IMR-90 (cell line): ENCODE data around the gene TRIM10. TPM values are rescaled to one million over a fixed set of nuclear protein-coding genes. Genes with fewer than 3 reads are reported as not detected.

ENCODE experiments used
- ATAC-seq: fragments of 200-7000 bp; cut with Tn5 transposase; 2 replicates; pipeline ENCODE4 v1.9.1; 2020; ENCODE audit warnings: low read depth, mild to moderate bottlenecking, moderate library complexity
- BruUV-seq: library from RNA; stranded (reverse); fragments of 400-500 nt; replicated peaks from 2 replicates; lab custom pipeline; 2021; lab: Mats Ljungman, UMichigan
- CTCF ChIA-PET: fragments of 300-600 bp; formaldehyde crosslinking; extraction: SDS; loops from one replicate; lab custom pipeline; 2021; ENCODE audit warnings: antibody characterized with exemption; lab: Yijun Ruan, JAX
- POLR2A ChIA-PET: fragments of 300-600 bp; sonication (Branson Sonifier 250); formaldehyde crosslinking; loops from one replicate; lab custom pipeline; 2022; ENCODE audit warnings: antibody characterized with exemption; ENCODE audit not compliant: unreplicated experiment; lab: Charles Lee
- DNase-seq: peaks from one replicate; pipeline ENCODE4 v3.0.0; 2013
- H2AFZ ChIP-seq: replicated peaks from 2 replicates; pipeline ENCODE3; 2013; ENCODE audit warnings: low read length, mild to moderate bottlenecking; ENCODE audit not compliant: poor library complexity
- H2AK5ac ChIP-seq: 2 replicates; pipeline ENCODE4 v1.6.1; 2013; ENCODE audit warnings: low read depth, low read length, inconsistent platforms
- H2AK9ac ChIP-seq: replicated peaks from 2 replicates; pipeline ENCODE3; 2013; ENCODE audit warnings: mild to moderate bottlenecking, low read depth, low read length, moderate library complexity; ENCODE audit not compliant: poor library complexity
- H2BK120ac ChIP-seq: 2 replicates; pipeline ENCODE4 v1.6.1; 2013; ENCODE audit warnings: low read depth, low read length, inconsistent platforms
- H2BK15ac ChIP-seq: 3 replicates; pipeline ENCODE4 v1.6.1; 2013; ENCODE audit warnings: low read depth, low read length, inconsistent platforms
- H2BK20ac ChIP-seq: 2 replicates; pipeline ENCODE4 v1.6.1; 2013; ENCODE audit warnings: low read depth, mild to moderate bottlenecking, inconsistent platforms, low read length, moderate library complexity
- H2BK5ac ChIP-seq: 2 replicates; pipeline ENCODE4 v1.6.1; 2013; ENCODE audit warnings: mild to moderate bottlenecking, low read depth, low read length, inconsistent platforms; ENCODE audit not compliant: poor library complexity, severe bottlenecking
- H3K14ac ChIP-seq: replicated peaks from 2 replicates; pipeline ENCODE4 v1.6.1; 2013; ENCODE audit warnings: low read depth, low read length, inconsistent platforms
- H3K18ac ChIP-seq: 2 replicates; pipeline ENCODE4 v1.6.1; 2013; ENCODE audit warnings: low read depth, low read length, control low read depth
- H3K23ac ChIP-seq: 2 replicates; pipeline ENCODE4 v1.6.1; 2013; ENCODE audit warnings: low read depth, low read length, inconsistent platforms
- H3K27ac ChIP-seq: 2 replicates; pipeline ENCODE4 v1.5.1; 2013; ENCODE audit warnings: mild to moderate bottlenecking, control low read depth, low read length; ENCODE audit not compliant: insufficient read depth
- H3K27me3 ChIP-seq: 2 replicates; pipeline ENCODE4 v1.6.1; 2013; ENCODE audit warnings: low read length; ENCODE audit not compliant: control insufficient read depth, insufficient read depth
- H3K36me3 ChIP-seq: 2 replicates; pipeline ENCODE4 v1.6.1; 2013; ENCODE audit warnings: low read length, mixed read lengths; ENCODE audit not compliant: control insufficient read depth, insufficient read depth
- H3K4ac ChIP-seq: 2 replicates; pipeline ENCODE4 v1.6.1; 2013; ENCODE audit warnings: low read depth, low read length, inconsistent platforms
- H3K4me1 ChIP-seq: 2 replicates; pipeline ENCODE4 v1.6.1; 2013; ENCODE audit warnings: low read length, mixed read lengths; ENCODE audit not compliant: control insufficient read depth, insufficient read depth
- H3K4me2 ChIP-seq: 2 replicates; pipeline ENCODE4 v1.6.1; 2013; ENCODE audit warnings: low read depth, mild to moderate bottlenecking, control low read depth, low read length, moderate library complexity
- H3K4me3 ChIP-seq: 2 replicates; pipeline ENCODE4 v1.5.1; 2013; ENCODE audit warnings: low read depth, mild to moderate bottlenecking, control low read depth, low read length, moderate library complexity; ENCODE audit not compliant: insufficient read depth
- H3K56ac ChIP-seq: 2 replicates; pipeline ENCODE4 v1.6.1; 2013; ENCODE audit warnings: low read length, inconsistent platforms; ENCODE audit not compliant: insufficient read depth; ENCODE audit errors: extremely low read depth
- H3K79me1 ChIP-seq, 2 experiments: 2 replicates each; pipeline ENCODE4 v1.6.1; 2013; ENCODE audit warnings: low read length in 2 of 2, inconsistent platforms in 1 of 2, low read depth in 1 of 2
- H3K9ac ChIP-seq: 2 replicates; pipeline ENCODE4 v1.6.1; 2013; ENCODE audit warnings: low read depth, low read length, control low read depth
- H3K9me1 ChIP-seq: 2 replicates; pipeline ENCODE4 v1.6.1; 2013; ENCODE audit warnings: low read length, inconsistent platforms; ENCODE audit not compliant: insufficient read depth
- H3K9me3 ChIP-seq: 2 replicates; pipeline ENCODE4 v1.6.1; 2013; ENCODE audit warnings: low read length; ENCODE audit not compliant: control insufficient read depth, insufficient read depth
- H4K20me1 ChIP-seq: 2 replicates; pipeline ENCODE4 v1.6.1; 2013; ENCODE audit warnings: low read length, inconsistent platforms; ENCODE audit not compliant: insufficient read depth
- H4K5ac ChIP-seq: 2 replicates; pipeline ENCODE4 v1.6.1; 2013; ENCODE audit warnings: mild to moderate bottlenecking, low read depth, low read length, control low read depth
- H4K8ac ChIP-seq, 2 experiments: 2 replicates each; pipeline ENCODE4 v1.6.1; 2013; ENCODE audit warnings: low read depth in 2 of 2, low read length in 2 of 2, control low read depth in 1 of 2, inconsistent platforms in 1 of 2
- H4K91ac ChIP-seq: 2 replicates; pipeline ENCODE4 v1.6.1; 2013; ENCODE audit warnings: low read depth, low read length, inconsistent platforms; ENCODE audit not compliant: insufficient read depth
- BHLHE40 ChIP-seq: fragments of 150-350 bp; IDR thresholded peaks from 2 replicates; pipeline ENCODE4 v1.6.1; 2016; ENCODE audit warnings: mild to moderate bottlenecking, low read depth, low read length
- CEBPB ChIP-seq: IDR thresholded peaks from 2 replicates; pipeline ENCODE4 v1.6.1; 2012; ENCODE audit warnings: low read depth, low read length, improper control_type of control experiment
- CHD1 ChIP-seq: IDR thresholded peaks from 2 replicates; pipeline ENCODE4 v1.6.1; 2012; ENCODE audit warnings: low read depth, low read length, improper control_type of control experiment
- CTCF ChIP-seq: conservative IDR thresholded peaks from 2 replicates; pipeline ENCODE4 v1.5.1; 2012; ENCODE audit warnings: mild to moderate bottlenecking, low read depth, low read length, improper control_type of control experiment
- FOS ChIP-seq: fragments of 150-350 bp; IDR thresholded peaks from 2 replicates; pipeline ENCODE4 v1.6.1; 2016; ENCODE audit warnings: low read depth, low read length
- MAZ ChIP-seq: IDR thresholded peaks from 2 replicates; pipeline ENCODE4 v1.6.1; 2012; ENCODE audit warnings: low read depth, mild to moderate bottlenecking, low read length, improper control_type of control experiment, moderate library complexity, borderline replicate concordance
- MXI1 ChIP-seq: IDR thresholded peaks from 2 replicates; pipeline ENCODE4 v1.6.1; 2012; ENCODE audit warnings: low read depth, mild to moderate bottlenecking, low read length, moderate library complexity, borderline replicate concordance
- NFE2L2 ChIP-seq: fragments of 150-350 bp; IDR thresholded peaks from 2 replicates; pipeline ENCODE4 v1.6.1; 2016; ENCODE audit warnings: low read depth, mild to moderate bottlenecking, low read length
- POLR2A ChIP-seq: IDR thresholded peaks from 2 replicates; pipeline ENCODE4 v1.6.1; 2012; ENCODE audit warnings: mild to moderate bottlenecking, low read depth, low read length
- RAD21 ChIP-seq: IDR thresholded peaks from 2 replicates; pipeline ENCODE4 v1.6.1; 2012; ENCODE audit warnings: low read length, improper control_type of control experiment
- RCOR1 ChIP-seq: IDR thresholded peaks from 2 replicates; pipeline ENCODE4 v1.6.1; 2012; ENCODE audit warnings: mild to moderate bottlenecking, low read length, improper control_type of control experiment; ENCODE audit not compliant: insufficient replicate concordance
- RFX5 ChIP-seq: IDR thresholded peaks from 2 replicates; pipeline ENCODE4 v1.8.0; 2012; ENCODE audit warnings: low read depth, mild to moderate bottlenecking, low read length, moderate library complexity
- SMC3 ChIP-seq: fragments of 150-350 bp; IDR thresholded peaks from 2 replicates; pipeline ENCODE4 v1.6.1; 2016; ENCODE audit warnings: low read depth, mild to moderate bottlenecking, antibody characterized with exemption, low read length, moderate library complexity
- USF2 ChIP-seq: fragments of 150-350 bp; IDR thresholded peaks from 2 replicates; pipeline ENCODE4 v1.6.1; 2017; ENCODE audit warnings: mild to moderate bottlenecking, antibody characterized with exemption, low read length, low read depth
- WGBS, 2 experiments: methylation state at CpG; one replicate each; pipeline versions ENCODE4 v1.1.5 to v1.1.7; 2013; ENCODE audit warnings: missing lambda C conversion rate in 2 of 2; ENCODE audit not compliant: insufficient read length in 1 of 2; ENCODE audit errors: extremely low coverage in 2 of 2; 5-methylcytosine and 5-hydroxymethylcytosine counted together
- dilution Hi-C: fragments of 300-500 bp; cut with HindIII; formaldehyde crosslinking; loops from one replicate; pipeline ENCODE4 v1.14.3; 2018; ENCODE audit warnings: low sequenced_read_pairs; ENCODE audit not compliant: unreplicated experiment
- in situ Hi-C: fragments of 300-500 bp; cut with MboI; formaldehyde crosslinking; loops from 3 replicates; pipeline ENCODE4 v1.14.3; 2019; ENCODE audit warnings: low sequenced_read_pairs, inconsistent platforms, mixed read lengths
- intact Hi-C: fragments of 100-400 bp; cut with micrococcal nuclease; formaldehyde crosslinking; loops from 2 replicates; pipeline ENCODE4 v1.10.0; 2022
- polyA plus RNA-seq, 3 experiments: library from polyadenylated mRNA; depleted of rRNA; stranded (reverse); fragments of >200 nt; gene quantifications; 2 replicates each; pipeline ENCODE4 v1.2.3, GENCODE V29; 2012; ENCODE audit warnings: low replicate concordance in 1 of 3
- total RNA-seq: library from RNA; depleted of rRNA; stranded (reverse); fragments of >200 nt; gene quantifications from 2 replicates; pipeline ENCODE4 v1.2.3, GENCODE V29; 2012
- TF ChIP-seq, protein P1 (sequence below): fragments of 150-350 bp; IDR thresholded peaks from 2 replicates; pipeline ENCODE4 v1.6.1; 2016; ENCODE audit warnings: low read depth, mild to moderate bottlenecking, low read length, moderate library complexity, borderline replicate concordance

TRIM10 gene
- total and polyA plus RNA-seq, 2 of the 4 experiments (the other 2 are of a cell fraction), result not detected

GRCh38 chr6:30160008-30160784, 815 bp downstream of the TRIM10 start:
- no peak overlapping the region for H3K18ac ChIP-seq
- intact Hi-C loops, result no loop called here
- dilution Hi-C loops, result no loop called here

More at GRCh38 chr6:30160008-30160784, 815 bp downstream of the TRIM10 start:
- Histone ChIP-seq H3K9ac (no peak overlapping the region), H4K5ac (no peak overlapping the region), H2AK9ac (no peak overlapping the region), H3K56ac (no peak overlapping the region), H3K4me2 (no peak overlapping the region), H3K27me3 (peaks cover 27% of the 10 kb centered on the region; the same call in 1 of the 2 replicates), H2AFZ (no peak overlapping the region), H3K9me1 (no peaks in the 10 kb centered on the region), H2BK15ac (no peak overlapping the region), H3K4me1 (no peaks in the 10 kb centered on the region), H2AK5ac (no peak overlapping the region), H4K8ac (no peak overlapping the region), H2BK20ac (no peak overlapping the region), H3K27ac (no peak overlapping the region), H2BK5ac (no peak overlapping the region), H3K4ac (no peak overlapping the region), H4K20me1 (no peaks in the 10 kb centered on the region), H3K14ac (no peak overlapping the region), H3K36me3 (no peaks in the 10 kb centered on the region), H3K4me3 (no peak overlapping the region), H3K23ac (no peak overlapping the region), H2BK120ac (no peak overlapping the region), H4K91ac (no peak overlapping the region), H3K9me3 (no peaks in the 10 kb centered on the region), H3K79me1 (no peaks in the 10 kb centered on the region)
- CTCF ChIA-PET, result no interaction called here
- DNase-seq (no peak), ATAC-seq (no peak)
- in situ Hi-C loops, result no loop called here
- POLR2A ChIA-PET, result no interaction called here
- 78% methylated on average over 6 of the region's 17 CpGs; no CpG with 5 or more reads in 1 of the 2 experiments for WGBS, 2 experiments
- no TSS peak for BruUV-seq
- no peak for TF ChIP-seq RAD21
- no peak for TF ChIP-seq CTCF
- TF ChIP-seq POLR2A, result no peak
- no peak for TF ChIP-seq MXI1
- TF ChIP-seq CHD1, result no peak
- no peak for TF ChIP-seq RCOR1
- TF ChIP-seq RFX5, result no peak
- TF ChIP-seq SMC3, result no peak
- TF ChIP-seq BHLHE40, result no peak
- TF ChIP-seq USF2, result no peak
- TF ChIP-seq MAZ, result no peak
- TF ChIP-seq FOS, result no peak
- no peak for TF ChIP-seq NFE2L2
- TF ChIP-seq, protein P1, sequence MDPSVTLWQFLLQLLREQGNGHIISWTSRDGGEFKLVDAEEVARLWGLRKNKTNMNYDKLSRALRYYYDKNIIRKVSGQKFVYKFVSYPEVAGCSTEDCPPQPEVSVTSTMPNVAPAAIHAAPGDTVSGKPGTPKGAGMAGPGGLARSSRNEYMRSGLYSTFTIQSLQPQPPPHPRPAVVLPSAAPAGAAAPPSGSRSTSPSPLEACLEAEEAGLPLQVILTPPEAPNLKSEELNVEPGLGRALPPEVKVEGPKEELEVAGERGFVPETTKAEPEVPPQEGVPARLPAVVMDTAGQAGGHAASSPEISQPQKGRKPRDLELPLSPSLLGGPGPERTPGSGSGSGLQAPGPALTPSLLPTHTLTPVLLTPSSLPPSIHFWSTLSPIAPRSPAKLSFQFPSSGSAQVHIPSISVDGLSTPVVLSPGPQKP, result no peak
- TF ChIP-seq CEBPB, result no peak
